ENCODE results near the gene COG3. TPM values are rescaled to one million over a fixed set of nuclear protein-coding genes. Genes with fewer than 3 reads are reported as not detected.
A peak's percentile ranks its signal among the peaks of the same experiment; 100 is the strongest.

Gene COG3
- total RNA-seq, 1 donor from 2014 or later = 23.8 TPM

- Mint-ChIP-seq H3K4me1 (ENCODE audit: low read depth) (peaks cover 12% of the 10 kb centered on the region), H3K36me3 (ENCODE audit: low read depth) (peaks cover 17% of the 10 kb centered on the region), H3K27me3 (ENCODE audit: low read depth) (no peaks in the 10 kb centered on the region), H3K27ac (ENCODE audit: unreplicated experiment) (peak overlapping the region; percentile 36), H3K9me3 (ENCODE audit: low read depth) (no peaks in the 10 kb centered on the region), H3K4me3 (ENCODE audit: unreplicated experiment) (no peak overlapping the region)
- TF ChIP-seq, protein P1, sequence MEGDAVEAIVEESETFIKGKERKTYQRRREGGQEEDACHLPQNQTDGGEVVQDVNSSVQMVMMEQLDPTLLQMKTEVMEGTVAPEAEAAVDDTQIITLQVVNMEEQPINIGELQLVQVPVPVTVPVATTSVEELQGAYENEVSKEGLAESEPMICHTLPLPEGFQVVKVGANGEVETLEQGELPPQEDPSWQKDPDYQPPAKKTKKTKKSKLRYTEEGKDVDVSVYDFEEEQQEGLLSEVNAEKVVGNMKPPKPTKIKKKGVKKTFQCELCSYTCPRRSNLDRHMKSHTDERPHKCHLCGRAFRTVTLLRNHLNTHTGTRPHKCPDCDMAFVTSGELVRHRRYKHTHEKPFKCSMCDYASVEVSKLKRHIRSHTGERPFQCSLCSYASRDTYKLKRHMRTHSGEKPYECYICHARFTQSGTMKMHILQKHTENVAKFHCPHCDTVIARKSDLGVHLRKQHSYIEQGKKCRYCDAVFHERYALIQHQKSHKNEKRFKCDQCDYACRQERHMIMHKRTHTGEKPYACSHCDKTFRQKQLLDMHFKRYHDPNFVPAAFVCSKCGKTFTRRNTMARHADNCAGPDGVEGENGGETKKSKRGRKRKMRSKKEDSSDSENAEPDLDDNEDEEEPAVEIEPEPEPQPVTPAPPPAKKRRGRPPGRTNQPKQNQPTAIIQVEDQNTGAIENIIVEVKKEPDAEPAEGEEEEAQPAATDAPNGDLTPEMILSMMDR (IDR thresholded peaks at IDR 0.05) = no peak
- DNase-seq (ENCODE audit: low spot score) = no peak
Observed at GRCh38 chr13:45492538-45492937, 27.8 kb downstream of the COG3 start.

DNA sequence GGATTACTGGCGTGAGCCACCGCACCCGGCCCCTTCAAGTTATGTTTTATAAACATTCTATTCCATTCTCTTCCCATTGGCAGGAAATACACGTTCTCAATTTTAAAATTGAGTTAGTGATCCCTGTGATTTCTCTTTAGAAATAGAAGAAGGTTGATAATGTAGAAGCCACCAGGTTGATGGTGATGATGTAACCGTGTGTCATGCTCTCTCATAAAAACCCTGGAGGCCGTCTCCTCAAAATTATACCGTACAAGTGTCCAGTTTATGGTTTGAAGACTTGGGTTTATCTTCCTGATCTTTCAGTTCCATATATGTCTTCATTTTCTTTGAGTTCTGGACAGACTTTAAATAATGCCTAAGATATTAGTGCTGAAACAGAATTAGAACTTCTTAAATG is 32.2 kb downstream of the COG3 start:
- TF ChIP-seq, protein P1 (IDR thresholded peaks at IDR 0.05) = no peak
- H3K4me1 Mint-ChIP-seq (ENCODE audit: low read depth) = peaks cover 35% of the 10 kb centered on the region
- peaks cover 4% of the 10 kb centered on the region for H3K9me3 Mint-ChIP-seq (ENCODE audit: low read depth)
- H3K36me3 Mint-ChIP-seq (ENCODE audit: low read depth) = peaks cover 22% of the 10 kb centered on the region
- DNase-seq (ENCODE audit: low spot score) = no peak
- no peak overlapping the region for H3K4me3 Mint-ChIP-seq (ENCODE audit: unreplicated experiment)
- no peaks in the 10 kb centered on the region for H3K27me3 Mint-ChIP-seq (ENCODE audit: low read depth)
- H3K27ac Mint-ChIP-seq (ENCODE audit: unreplicated experiment) = no peak overlapping the region

GRCh38 chr13:45500492-45501174 is 35.9 kb downstream of the COG3 start:
- peaks cover 31% of the 10 kb centered on the region for H3K36me3 Mint-ChIP-seq (ENCODE audit: low read depth)
- peaks cover 4% of the 10 kb centered on the region for H3K9me3 Mint-ChIP-seq (ENCODE audit: low read depth)
- H3K4me3 Mint-ChIP-seq (ENCODE audit: unreplicated experiment) = no peak overlapping the region
- no peak for DNase-seq (ENCODE audit: low spot score)
- H3K27me3 Mint-ChIP-seq (ENCODE audit: low read depth) = no peaks in the 10 kb centered on the region
- H3K27ac Mint-ChIP-seq (ENCODE audit: unreplicated experiment) = peak overlapping the region; percentile 86
- peaks cover 34% of the 10 kb centered on the region for H3K4me1 Mint-ChIP-seq (ENCODE audit: low read depth)
- TF ChIP-seq, protein P1 (IDR thresholded peaks at IDR 0.05) = no peak

DNA sequence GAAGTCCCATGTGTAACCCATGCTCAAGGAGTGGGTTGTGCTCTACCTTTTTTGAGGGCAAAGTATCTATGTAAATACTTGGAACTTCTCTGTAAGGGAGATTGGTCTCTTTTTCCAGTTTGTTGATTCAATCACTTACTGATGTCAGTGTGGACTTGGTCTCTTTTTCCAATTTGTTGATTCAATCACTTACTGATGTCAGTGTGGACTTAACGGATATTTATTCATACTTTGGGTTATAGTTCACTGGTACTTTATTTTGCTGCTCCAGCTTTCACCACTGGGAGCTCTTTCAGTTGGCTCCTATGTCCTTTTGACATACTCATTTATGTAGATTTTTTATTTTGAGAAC is 36.4 kb downstream of the COG3 start:
- DNase-seq (ENCODE audit: low spot score) = no peak
- H3K27me3 Mint-ChIP-seq (ENCODE audit: low read depth) = no peaks in the 10 kb centered on the region
- peaks cover 34% of the 10 kb centered on the region for H3K4me1 Mint-ChIP-seq (ENCODE audit: low read depth)
- no peak overlapping the region for H3K4me3 Mint-ChIP-seq (ENCODE audit: unreplicated experiment)
- H3K27ac Mint-ChIP-seq (ENCODE audit: unreplicated experiment) = peak overlapping the region; percentile 86
- peaks cover 4% of the 10 kb centered on the region for H3K9me3 Mint-ChIP-seq (ENCODE audit: low read depth)
- TF ChIP-seq, protein P1 (IDR thresholded peaks at IDR 0.05) = no peak
- H3K36me3 Mint-ChIP-seq (ENCODE audit: low read depth) = peaks cover 33% of the 10 kb centered on the region

DNA sequence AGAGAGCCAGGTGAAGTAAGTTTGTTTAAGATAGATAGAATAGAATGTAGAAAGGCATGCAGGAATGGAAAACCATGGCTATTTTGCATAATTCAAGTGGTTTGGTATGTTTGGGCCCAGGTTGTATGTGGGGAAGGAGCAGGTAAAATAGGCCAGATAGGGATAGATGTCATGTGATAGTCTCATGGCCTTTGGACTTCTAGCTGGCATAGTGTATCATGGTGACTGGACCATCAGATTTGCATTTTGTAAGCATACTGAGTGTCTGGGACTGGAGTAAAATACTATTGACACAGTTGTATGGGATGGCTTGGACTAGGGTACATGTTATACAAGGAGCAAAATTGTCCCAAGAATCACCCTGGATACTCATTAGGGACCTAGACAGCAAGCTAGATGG is 38.9 kb downstream of the COG3 start:
- DNase-seq (ENCODE audit: low spot score) = no peak
- peaks cover 2% of the 10 kb centered on the region for H3K9me3 Mint-ChIP-seq (ENCODE audit: low read depth)
- TF ChIP-seq, protein P1 (IDR thresholded peaks at IDR 0.05) = no peak
- H3K27ac Mint-ChIP-seq (ENCODE audit: unreplicated experiment) = no peak overlapping the region
- no peak overlapping the region for H3K4me3 Mint-ChIP-seq (ENCODE audit: unreplicated experiment)
- H3K4me1 Mint-ChIP-seq (ENCODE audit: low read depth) = peaks cover 40% of the 10 kb centered on the region
- H3K27me3 Mint-ChIP-seq (ENCODE audit: low read depth) = no peaks in the 10 kb centered on the region
- peaks cover 27% of the 10 kb centered on the region for H3K36me3 Mint-ChIP-seq (ENCODE audit: low read depth)
